ENCODE data around the gene UBASH3A. TPM values are rescaled to one million over a fixed set of nuclear protein-coding genes. Genes with fewer than 3 reads are reported as not detected.

Gene UBASH3A
- total and polyA plus RNA-seq, 2 donors (not counting 1 experiment from before 2014, with no cell fraction given) = 0.12 to 0.33 TPM

- TF ChIP-seq CTCF (IDR thresholded peaks at IDR 0.05) = no peak
- TF ChIP-seq EZH2 (IDR thresholded peaks at IDR 0.05; ENCODE audit: borderline replicate concordance, insufficient read depth, low read depth, low read length, poor library complexity, severe bottlenecking) = no peak
- ATAC-seq (ENCODE audit: low read depth) (no peak), DNase-seq (no peak)
- no peaks in the 10 kb centered on the region for H3K27me3 Mint-ChIP-seq
- ChIA-PET POLR2A (no interaction called here), CTCF (no interaction called here)
- H3K36me3 ChIP-seq (replicated peaks in 1 of 2; ENCODE audit: control extremely low read depth in 1 of 2, control insufficient read depth in 1 of 2, extremely low read depth in 1 of 2, insufficient read depth in 2 of 2, low read length in 1 of 2) = no peaks in the 10 kb centered on the region
- no peak overlapping the region for H2AFZ ChIP-seq (ENCODE audit: insufficient read depth, low read depth, low read length, poor library complexity, severe bottlenecking)
- H3K27ac ChIP-seq (ENCODE audit: low read length in 2 of 2) = peak overlapping the region; percentile 83 to 93
- no peaks in the 10 kb centered on the region for H4K20me1 ChIP-seq (ENCODE audit: control insufficient read depth, insufficient read depth, low read length, poor library complexity, severe bottlenecking)
- H3K27ac Mint-ChIP-seq = peak overlapping the region; percentile 99
- intact Hi-C loops (cut with micrococcal nuclease) = loop anchor here (1.0 to 5.0 kb wide), 6 partner anchors 14 to 228 kb away; partner anchors contain the start of genes RSPH1 and TMPRSS3
- H3K4me1 ChIP-seq (ENCODE audit: control insufficient read depth in 2 of 2, insufficient read depth in 2 of 2, low read length in 2 of 2) = peaks cover 65 to 66% of the 10 kb centered on the region in 2 donors
- peak overlapping the region; percentile 54 for H3K9ac ChIP-seq (ENCODE audit: low read length)
- no peaks in the 10 kb centered on the region for H3K27me3 ChIP-seq (replicated peaks in 1 of 4; ENCODE audit: control extremely low read depth in 1 of 4, control insufficient read depth in 3 of 4, insufficient read depth in 4 of 4, low read length in 3 of 4)
- WGBS (ENCODE audit: insufficient coverage) = 31% methylated on average over 3 of the region's 5 CpGs
- peaks cover 0 to 5% (median 0%) of the 10 kb centered on the region in 3 donors for H3K9me3 ChIP-seq (ENCODE audit: control extremely low read depth in 1 of 3, control insufficient read depth in 2 of 3, insufficient read depth in 1 of 3, low read length in 2 of 3)
- H3K4me2 ChIP-seq (replicated peaks; ENCODE audit: low read depth, low read length, poor library complexity, severe bottlenecking) = peak overlapping the region; percentile 81
- H3K4me3 ChIP-seq (ENCODE audit: control extremely low read depth in 1 of 5, extremely low read depth in 1 of 5, insufficient read depth in 1 of 5, low read depth in 2 of 5, low read length in 4 of 5) = peak overlapping the region in 1 of 5 experiments; percentile 67
- no peaks in the 10 kb centered on the region for H3K9me3 Mint-ChIP-seq (ENCODE audit: insufficient read depth)
- peaks cover 64% of the 10 kb centered on the region for H3K4me1 Mint-ChIP-seq
- H3K79me2 ChIP-seq (ENCODE audit: control insufficient read depth, insufficient read depth, low read length) = no peaks in the 10 kb centered on the region
- H3K4me3 Mint-ChIP-seq = peak overlapping the region; percentile 88
These were observed 57.5 kb downstream of the UBASH3A start for GRCh38 chr21:42461185-42461520.

All from B cell (primary cell).